Measurements from ENCODE around the gene LCN12. TPM values are rescaled to one million over a fixed set of nuclear protein-coding genes. Genes with fewer than 3 reads are reported as not detected.

Gene LCN12
- total RNA-seq, 1 experiment from 2014 or later, result 4.2 TPM

GRCh38 chr9:136969774-136970173 lies 17.7 kb downstream of the LCN12 start:
- no peak overlapping the region for H3K4me3 ChIP-seq (replicated peaks in 1 of 2; ENCODE audit: low read depth in 1 of 2, low read length in 2 of 2)
- no peak overlapping the region for H3K27ac ChIP-seq (ENCODE audit: low read depth, low read length)
- ChIA-PET POLR2A (interaction anchor here (1.2 kb wide), 1 partner anchor 9 kb away, joined by 5 read pairs; no protein-coding TSS in a partner anchor), RAD21 (ENCODE audit: low non-redundant PET in 1 of 2, low total read pairs in 2 of 2, uncharacterized antibody in 2 of 2, unreplicated experiment in 2 of 2) (no interaction called here), CTCF (no interaction called here)
- H4K20me1 ChIP-seq (ENCODE audit: insufficient read depth), result no peaks in the 10 kb centered on the region
- no peaks in the 10 kb centered on the region for H3K9me2 ChIP-seq (ENCODE audit: insufficient read depth)
- no peak overlapping the region for H2AFZ ChIP-seq (ENCODE audit: low read depth, low read length, poor library complexity, severe bottlenecking)
- DNase-seq (ENCODE audit: low read depth, low spot score) (no peak), ATAC-seq (no peak)
- no peaks in the 10 kb centered on the region for H3K9me3 ChIP-seq (ENCODE audit: control insufficient read depth in 1 of 2, insufficient read depth in 1 of 2, low read depth in 1 of 2, low read length in 2 of 2)
- no peaks in the 10 kb centered on the region for H3K36me3 ChIP-seq (ENCODE audit: control insufficient read depth in 1 of 2, insufficient read depth in 2 of 2, low read length in 2 of 2)
- no peak overlapping the region for H3K9ac ChIP-seq (ENCODE audit: low read length)
- H3K4me2 ChIP-seq (ENCODE audit: low read length), result no peak overlapping the region
- TF ChIP-seq SRF (IDR thresholded peaks at IDR 0.05; ENCODE audit: low read depth) (no peak), YY1 (IDR thresholded peaks at IDR 0.05; ENCODE audit: extremely low read depth, insufficient replicate concordance, low read depth, low read length) (no peak), POLR2A (IDR thresholded peaks at IDR 0.05; ENCODE audit: borderline replicate concordance, extremely low read depth, insufficient read depth, insufficient read length) (no peak), RAD21 (IDR thresholded peaks at IDR 0.05; ENCODE audit: low read depth) (no peak), EZH2 (IDR thresholded peaks at IDR 0.05) (no peak), JUND (IDR thresholded peaks at IDR 0.05) (no peak), ZBTB33 (IDR thresholded peaks at IDR 0.05; ENCODE audit: extremely low read depth, insufficient replicate concordance, low read length) (no peak), ZFX (IDR thresholded peaks at IDR 0.05) (no peak), SIN3A (IDR thresholded peaks at IDR 0.05; ENCODE audit: low read depth) (no peak), FOSL1 (IDR thresholded peaks at IDR 0.05; ENCODE audit: low read depth) (no peak), EGR1 (IDR thresholded peaks at IDR 0.05; ENCODE audit: low read depth) (no peak), CTCF (IDR thresholded peaks at IDR 0.05 in 2 of 3, conservative IDR thresholded peaks at IDR 0.05 in 1 of 3; ENCODE audit: borderline replicate concordance in 1 of 3, insufficient read depth in 1 of 3, low read depth in 2 of 3, low read length in 2 of 3) (no peak), POLR2AphosphoS5 (IDR thresholded peaks at IDR 0.05; ENCODE audit: low read depth, low read length) (no peak), EZH2phosphoT487 (IDR thresholded peaks at IDR 0.05; ENCODE audit: borderline replicate concordance) (no peak), TCF7L2 (IDR thresholded peaks at IDR 0.05; ENCODE audit: borderline replicate concordance, extremely low read depth, insufficient read depth, insufficient read length) (no peak), CBX3 (IDR thresholded peaks at IDR 0.05; ENCODE audit: low read depth) (no peak), REST (IDR thresholded peaks at IDR 0.05; ENCODE audit: low read depth) (no peak), CEBPB (IDR thresholded peaks at IDR 0.05; ENCODE audit: low read depth) (no peak), ZNF274 (IDR thresholded peaks at IDR 0.05; ENCODE audit: low read depth, low read length) (no peak)
- TF ChIP-seq, protein P1, sequence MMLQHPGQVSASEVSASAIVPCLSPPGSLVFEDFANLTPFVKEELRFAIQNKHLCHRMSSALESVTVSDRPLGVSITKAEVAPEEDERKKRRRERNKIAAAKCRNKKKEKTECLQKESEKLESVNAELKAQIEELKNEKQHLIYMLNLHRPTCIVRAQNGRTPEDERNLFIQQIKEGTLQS (IDR thresholded peaks at IDR 0.05), result no peak
- intact Hi-C loops (cut with micrococcal nuclease), result no loop called here
- BruUV-seq (replicated peaks), result no TSS peak
- no peaks in the 10 kb centered on the region for H3K79me2 ChIP-seq (ENCODE audit: insufficient read depth, low read length)
- H3K4me1 ChIP-seq (ENCODE audit: control insufficient read depth in 1 of 2, insufficient read depth in 2 of 2, low read length in 2 of 2), result peaks cover 2 to 16% of the 10 kb centered on the region in 2 experiments
- no peaks in the 10 kb centered on the region for H3K27me3 ChIP-seq (ENCODE audit: insufficient read depth, low read length)
